Fibroblast of pulmonary artery (primary cell): ENCODE data around the gene AEBP1.

Experiments used
- DNase-seq: peaks from one replicate; pipeline ENCODE4 v3.0.0-alpha.2; 2010; ENCODE audit warnings: low read depth
- H3K4me3 ChIP-seq: replicated peaks from 2 replicates; pipeline ENCODE4 v1.5.1; 2011; ENCODE audit warnings: low read depth, mild to moderate bottlenecking, control low read depth, low read length, moderate library complexity
- TF ChIP-seq, protein P1 (sequence below): IDR thresholded peaks from 2 replicates; pipeline ENCODE4 v1.5.1; 2011; ENCODE audit warnings: mild to moderate bottlenecking, control low read depth, low read length, inconsistent platforms; ENCODE audit errors: missing control alignments

AEBP1 gene

DNA sequence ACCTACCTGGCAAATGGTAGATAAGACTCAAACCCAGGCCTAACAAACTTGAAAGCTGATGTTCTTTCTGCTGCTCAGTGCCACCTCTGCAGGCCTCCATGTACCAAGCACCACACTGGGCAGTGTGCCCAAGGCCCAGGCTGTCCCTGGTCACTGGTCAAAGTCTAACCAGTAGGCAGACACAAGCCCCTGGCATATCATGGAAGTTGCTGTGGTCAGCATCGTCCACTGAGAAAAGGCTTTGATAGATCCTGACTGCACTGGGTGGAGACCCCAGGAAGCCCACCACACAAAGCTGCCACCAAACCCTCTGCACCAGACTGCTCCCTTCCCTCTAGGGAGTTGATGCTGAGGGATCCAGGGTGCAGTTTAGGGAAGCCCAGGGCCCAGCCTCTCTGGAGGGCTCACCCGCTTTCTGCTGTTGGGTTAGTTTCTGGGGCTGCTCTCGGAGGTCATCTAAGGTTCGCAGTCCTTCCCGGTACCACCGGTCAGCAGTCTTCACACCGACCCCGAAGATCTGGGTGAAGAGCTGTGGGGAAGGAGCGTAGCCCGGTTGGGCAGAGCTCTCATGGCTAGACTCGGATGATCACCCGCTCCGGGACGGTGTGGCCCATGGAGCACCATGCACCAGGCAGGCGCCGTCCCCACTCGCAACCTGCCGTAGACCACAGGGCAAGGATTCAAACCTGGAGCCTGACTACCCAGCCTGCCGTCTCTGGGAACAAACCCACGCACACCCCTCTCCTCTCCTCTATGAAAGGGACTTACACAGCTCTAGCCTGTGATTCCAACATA is 27.8 kb upstream of the AEBP1 start:
- DNase-seq = no peak
- TF ChIP-seq, protein P1, sequence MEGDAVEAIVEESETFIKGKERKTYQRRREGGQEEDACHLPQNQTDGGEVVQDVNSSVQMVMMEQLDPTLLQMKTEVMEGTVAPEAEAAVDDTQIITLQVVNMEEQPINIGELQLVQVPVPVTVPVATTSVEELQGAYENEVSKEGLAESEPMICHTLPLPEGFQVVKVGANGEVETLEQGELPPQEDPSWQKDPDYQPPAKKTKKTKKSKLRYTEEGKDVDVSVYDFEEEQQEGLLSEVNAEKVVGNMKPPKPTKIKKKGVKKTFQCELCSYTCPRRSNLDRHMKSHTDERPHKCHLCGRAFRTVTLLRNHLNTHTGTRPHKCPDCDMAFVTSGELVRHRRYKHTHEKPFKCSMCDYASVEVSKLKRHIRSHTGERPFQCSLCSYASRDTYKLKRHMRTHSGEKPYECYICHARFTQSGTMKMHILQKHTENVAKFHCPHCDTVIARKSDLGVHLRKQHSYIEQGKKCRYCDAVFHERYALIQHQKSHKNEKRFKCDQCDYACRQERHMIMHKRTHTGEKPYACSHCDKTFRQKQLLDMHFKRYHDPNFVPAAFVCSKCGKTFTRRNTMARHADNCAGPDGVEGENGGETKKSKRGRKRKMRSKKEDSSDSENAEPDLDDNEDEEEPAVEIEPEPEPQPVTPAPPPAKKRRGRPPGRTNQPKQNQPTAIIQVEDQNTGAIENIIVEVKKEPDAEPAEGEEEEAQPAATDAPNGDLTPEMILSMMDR = no peak
- H3K4me3 ChIP-seq = no peak overlapping the region

DNA sequence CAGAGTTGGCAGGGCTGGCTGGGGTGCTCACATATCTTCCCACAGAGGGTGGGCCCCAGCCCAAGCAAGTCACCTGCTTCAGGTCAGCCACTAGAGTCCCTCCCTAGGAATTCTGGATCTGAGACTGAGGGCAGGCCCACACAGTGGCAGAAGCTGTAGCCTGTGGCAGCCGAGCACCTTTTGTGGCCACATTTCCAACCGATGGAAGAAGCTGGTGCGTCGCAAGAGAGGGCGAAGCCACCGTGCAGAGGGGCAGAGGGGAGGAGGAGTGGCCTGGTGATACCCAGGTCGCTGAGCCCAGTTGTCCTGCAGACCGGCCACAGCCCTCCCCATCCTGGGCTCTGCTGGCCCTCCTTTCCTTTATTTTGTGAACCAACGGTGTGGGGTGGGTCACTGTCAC is 27.1 kb upstream of the AEBP1 start:
- DNase-seq = no peak
- TF ChIP-seq, protein P1 = no peak
- no peak overlapping the region for H3K4me3 ChIP-seq

DNA sequence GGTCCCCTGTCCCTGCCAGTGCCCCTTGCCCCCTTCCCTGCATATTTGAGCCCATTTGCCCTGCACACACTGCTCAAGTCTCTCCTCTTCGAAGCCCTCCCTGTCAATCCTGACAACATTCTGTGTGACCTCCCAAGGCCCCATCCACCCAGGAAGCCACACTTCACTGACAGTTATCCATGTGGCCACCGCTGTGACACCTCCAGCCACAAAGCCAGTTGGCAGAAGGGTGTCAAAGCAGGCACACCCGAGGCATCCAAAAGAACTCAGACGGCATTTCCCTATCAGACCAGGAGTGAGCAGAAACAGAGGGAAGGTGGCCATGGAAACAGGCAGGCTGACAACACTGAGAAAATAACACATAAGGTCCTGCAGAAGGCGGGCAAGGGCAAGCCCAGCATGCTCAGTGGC is 26.5 kb upstream of the AEBP1 start:
- DNase-seq = no peak
- TF ChIP-seq, protein P1 = no peak
- H3K4me3 ChIP-seq = no peak overlapping the region

DNA sequence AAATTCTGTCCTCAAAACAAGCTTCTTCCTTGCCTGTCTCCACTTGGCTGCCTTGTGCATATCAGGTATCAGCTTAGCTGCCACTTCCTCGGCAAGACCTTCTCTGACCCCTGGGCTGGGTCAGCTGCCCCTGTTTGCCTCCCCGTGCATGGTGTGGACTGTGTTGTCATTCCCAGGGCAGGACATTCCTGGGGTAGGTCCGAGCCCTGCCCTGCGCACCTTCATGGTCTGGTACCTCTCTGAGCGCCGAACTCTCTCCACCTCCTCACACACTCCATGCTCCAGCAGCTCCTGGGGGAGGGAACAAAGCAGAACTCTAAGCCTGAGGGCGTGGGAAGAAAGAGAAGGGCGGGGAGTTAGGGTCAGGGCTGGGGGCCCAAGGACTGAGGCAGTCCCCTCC is 25.6 kb upstream of the AEBP1 start:
- TF ChIP-seq, protein P1 = no peak
- DNase-seq = no peak

DNA sequence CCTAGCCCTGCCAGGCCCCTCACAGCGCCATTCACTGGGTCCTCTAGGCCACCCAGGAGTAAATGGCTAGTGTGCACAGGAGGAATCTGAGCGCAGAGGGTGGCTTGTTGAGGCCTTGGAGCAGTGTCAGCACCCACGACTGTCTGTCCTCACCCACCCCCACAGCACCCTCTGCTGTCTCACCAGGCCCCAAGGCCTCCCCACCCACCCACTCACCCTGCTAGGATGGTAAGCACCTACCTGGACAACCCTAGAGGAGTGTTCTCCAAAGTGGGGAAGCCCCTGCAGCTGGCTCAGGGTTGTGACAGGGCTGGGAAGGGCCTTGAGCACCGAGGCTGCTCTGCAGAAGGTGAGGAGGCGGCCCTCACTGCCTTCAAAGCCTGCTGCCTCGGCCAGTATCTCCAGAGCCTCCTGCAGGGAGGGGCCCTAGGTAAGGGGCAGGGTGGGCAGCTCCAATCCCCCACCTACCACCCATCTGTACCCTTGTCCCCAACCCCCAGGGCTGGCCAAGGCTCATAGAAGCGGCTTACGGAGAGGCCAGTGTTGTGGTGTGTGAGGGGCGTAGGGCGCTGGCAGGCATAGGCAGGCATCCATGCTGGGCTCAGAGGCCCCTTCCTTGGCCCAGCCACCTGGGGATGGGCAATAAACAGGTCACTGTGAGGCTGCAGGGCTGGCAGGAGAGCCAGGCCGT is 24.7 kb upstream of the AEBP1 start:
- TF ChIP-seq, protein P1 = no peak
- no peak for DNase-seq
- no peak overlapping the region for H3K4me3 ChIP-seq

More for the DNA sequence above, 25.6 kb upstream of the AEBP1 start:
- no peak overlapping the region for H3K4me3 ChIP-seq

DNA sequence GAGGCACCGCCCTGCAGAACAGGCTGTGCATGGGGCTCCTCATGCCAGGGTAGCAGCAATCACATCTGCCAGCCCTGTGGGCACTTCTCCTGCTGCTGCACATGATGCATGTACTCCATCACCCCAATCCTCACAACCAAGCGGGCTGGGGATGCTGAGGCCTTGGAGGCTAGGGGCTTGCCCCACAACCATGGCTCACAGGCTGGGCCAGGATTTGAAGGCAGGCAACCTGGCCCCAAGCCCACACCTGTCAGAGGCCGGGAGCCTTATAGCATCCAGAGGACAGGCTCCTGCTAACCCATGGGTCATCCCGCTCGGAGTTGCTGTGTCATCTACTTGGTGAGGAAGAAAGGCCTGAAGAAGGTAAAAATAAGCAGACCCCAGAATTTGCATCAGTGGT is 24.0 kb upstream of the AEBP1 start:
- DNase-seq = no peak
- TF ChIP-seq, protein P1 = no peak
- H3K4me3 ChIP-seq = no peak overlapping the region
